ENCODE results near the gene GPLD1.

Gene GPLD1

DNA sequence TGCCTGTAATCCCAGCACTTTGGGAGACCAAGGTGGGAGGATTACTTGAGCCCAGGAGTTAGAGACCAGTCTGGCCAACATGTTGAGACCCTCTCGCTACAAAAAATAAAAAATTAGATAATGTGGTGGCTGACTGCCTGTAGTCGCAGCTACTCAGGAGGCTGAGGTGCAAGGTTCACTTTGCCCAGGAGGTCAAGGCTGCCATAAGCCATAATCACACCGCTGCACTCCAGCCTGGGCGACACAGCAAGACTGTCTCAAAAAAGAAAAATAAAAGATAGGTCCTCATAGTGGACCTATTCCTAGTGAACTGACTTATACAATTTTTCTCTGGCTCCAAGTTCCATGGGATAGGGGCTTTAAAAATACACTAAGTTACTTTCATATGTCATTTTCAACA, 44.8 kb downstream of the GPLD1 start:
- FAIRE-seq = no peak
- TF ChIP-seq, protein P1, sequence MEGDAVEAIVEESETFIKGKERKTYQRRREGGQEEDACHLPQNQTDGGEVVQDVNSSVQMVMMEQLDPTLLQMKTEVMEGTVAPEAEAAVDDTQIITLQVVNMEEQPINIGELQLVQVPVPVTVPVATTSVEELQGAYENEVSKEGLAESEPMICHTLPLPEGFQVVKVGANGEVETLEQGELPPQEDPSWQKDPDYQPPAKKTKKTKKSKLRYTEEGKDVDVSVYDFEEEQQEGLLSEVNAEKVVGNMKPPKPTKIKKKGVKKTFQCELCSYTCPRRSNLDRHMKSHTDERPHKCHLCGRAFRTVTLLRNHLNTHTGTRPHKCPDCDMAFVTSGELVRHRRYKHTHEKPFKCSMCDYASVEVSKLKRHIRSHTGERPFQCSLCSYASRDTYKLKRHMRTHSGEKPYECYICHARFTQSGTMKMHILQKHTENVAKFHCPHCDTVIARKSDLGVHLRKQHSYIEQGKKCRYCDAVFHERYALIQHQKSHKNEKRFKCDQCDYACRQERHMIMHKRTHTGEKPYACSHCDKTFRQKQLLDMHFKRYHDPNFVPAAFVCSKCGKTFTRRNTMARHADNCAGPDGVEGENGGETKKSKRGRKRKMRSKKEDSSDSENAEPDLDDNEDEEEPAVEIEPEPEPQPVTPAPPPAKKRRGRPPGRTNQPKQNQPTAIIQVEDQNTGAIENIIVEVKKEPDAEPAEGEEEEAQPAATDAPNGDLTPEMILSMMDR (IDR thresholded peaks at IDR 0.05; ENCODE audit: insufficient read depth, missing control alignments) = no peak
- no peak for DNase-seq (ENCODE audit: insufficient read length, low spot score)

DNA sequence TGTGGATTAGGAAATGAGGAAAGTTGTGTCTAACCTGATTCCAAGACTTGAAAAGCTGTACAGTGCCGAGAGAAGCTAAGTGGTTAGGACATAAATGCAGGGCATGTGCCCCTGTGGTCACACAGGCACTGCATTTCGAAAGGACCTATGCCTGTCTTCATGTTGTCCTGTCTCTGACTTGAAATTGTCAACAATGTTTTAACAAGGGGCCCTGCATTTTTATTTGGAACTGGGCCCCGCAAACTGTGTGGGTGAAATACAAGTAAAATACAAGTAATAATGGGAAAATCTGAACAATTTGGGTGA, 47.8 kb downstream of the GPLD1 start:
- DNase-seq (ENCODE audit: insufficient read length, low spot score) = no peak
- no peak for FAIRE-seq

DNA sequence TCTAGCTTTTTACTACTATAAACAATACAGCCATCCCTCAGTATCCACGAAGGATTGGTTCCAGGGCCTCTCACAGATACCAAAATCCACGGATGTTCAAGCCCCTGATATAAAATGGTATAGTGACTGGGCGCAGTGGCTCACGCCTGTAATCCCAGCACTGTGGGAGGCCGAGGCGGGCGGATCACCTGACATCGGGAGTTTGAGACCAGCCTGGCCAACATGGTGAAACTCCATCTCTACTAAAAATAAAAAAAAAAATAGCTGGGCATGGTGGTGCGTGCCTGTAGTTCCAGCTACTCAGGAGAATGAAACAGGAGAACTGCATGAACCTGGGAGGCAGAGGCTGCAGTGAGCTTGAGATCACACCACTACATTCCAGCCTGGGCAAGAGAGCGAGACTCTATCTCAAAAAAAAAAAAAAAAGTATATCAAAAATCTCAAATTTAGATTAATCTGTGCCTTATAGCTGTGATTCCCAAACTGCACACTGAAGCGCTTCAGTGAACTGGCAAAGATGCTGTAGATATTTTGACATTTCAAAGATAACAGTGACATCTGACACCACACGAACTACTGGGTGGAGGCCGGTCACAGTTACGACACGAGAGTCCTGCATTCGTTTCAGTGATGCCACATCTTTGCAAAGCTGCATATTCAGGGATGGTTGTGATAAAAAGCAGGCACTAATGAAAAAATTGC, 48.3 kb downstream of the GPLD1 start:
- TF ChIP-seq, protein P1 (IDR thresholded peaks at IDR 0.05; ENCODE audit: insufficient read depth, missing control alignments) = no peak
- FAIRE-seq = no peak
- DNase-seq (ENCODE audit: insufficient read length, low spot score) = no peak

More for the DNA sequence above, 47.8 kb downstream of the GPLD1 start:
- TF ChIP-seq, protein P1 (IDR thresholded peaks at IDR 0.05; ENCODE audit: insufficient read depth, missing control alignments) = no peak

DNA sequence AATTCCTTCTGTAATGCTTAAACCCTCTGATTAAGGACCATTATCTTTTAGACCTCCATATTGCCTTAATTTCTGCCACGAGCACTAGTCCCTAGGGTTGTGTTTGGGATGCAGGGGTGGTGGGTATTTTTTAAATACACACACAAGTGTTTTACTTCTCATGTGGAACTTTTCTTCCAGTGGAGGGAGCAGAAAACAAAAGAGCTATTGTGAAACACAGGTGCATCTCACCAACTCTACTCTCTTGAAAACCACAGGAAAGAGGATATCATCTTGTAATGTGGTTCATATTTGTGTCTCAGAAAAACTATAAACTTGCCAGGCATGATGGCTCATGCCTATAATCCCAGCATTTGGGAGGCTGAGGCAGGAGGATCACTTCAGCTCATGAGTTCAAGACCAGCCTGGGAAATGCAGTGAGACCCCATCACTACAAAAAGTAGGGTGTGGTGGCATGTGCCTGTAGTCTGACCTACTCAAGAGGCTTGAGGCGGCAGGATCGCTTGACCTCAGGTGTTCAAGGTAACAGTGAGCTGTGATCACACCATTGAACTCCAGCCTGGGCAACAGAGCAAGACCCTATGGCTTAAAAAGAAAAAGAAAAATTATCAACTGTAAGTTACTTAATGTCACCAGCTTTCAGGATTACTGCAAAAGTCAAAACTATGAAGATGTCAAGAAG, 49.4 kb downstream of the GPLD1 start:
- DNase-seq (ENCODE audit: insufficient read length, low spot score) = no peak
- no peak for FAIRE-seq
- TF ChIP-seq, protein P1 (IDR thresholded peaks at IDR 0.05; ENCODE audit: insufficient read depth, missing control alignments) = no peak

DNA sequence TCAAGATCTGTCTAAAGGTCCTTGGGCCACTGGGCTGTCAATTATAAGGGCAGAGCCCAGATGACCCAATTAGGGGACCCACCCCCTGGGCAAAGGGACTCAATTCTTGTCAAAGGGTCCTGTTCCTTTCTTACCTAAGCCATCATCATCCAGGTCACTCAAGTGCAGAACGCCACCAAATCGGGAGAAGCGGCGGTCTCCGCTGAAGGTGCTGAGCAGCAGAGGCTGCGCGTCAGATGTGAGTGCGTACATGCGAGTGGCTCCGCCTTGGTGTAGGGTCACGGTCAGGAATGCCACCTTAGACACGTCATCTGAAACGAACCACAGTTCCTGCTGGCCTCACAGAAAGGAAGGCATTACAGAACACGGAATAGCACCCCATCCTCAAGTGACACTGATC, 52.4 kb downstream of the GPLD1 start:
- TF ChIP-seq, protein P1 (IDR thresholded peaks at IDR 0.05; ENCODE audit: insufficient read depth, missing control alignments) = no peak
- no peak for FAIRE-seq
- no peak for DNase-seq (ENCODE audit: insufficient read length, low spot score)

DNA sequence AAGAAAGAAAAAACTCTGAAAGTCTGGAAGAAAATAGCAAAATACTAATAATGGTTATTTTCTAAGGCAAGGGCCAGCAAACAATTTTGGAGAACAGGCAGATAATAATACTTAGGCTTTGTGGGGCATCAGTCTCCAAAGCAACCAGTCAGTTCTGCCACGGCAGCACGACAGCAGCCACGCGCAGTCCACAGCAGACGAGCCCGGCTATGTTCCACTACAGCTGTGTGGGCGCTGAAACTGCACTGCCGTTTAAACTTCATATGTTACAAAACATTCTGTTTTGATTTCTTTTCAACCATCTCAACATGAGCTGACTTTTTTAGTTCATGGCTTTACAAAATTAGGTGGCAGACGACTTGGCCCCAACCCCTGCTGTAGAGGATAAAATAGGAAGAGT, 56.8 kb downstream of the GPLD1 start:
- no peak for DNase-seq (ENCODE audit: insufficient read length, low spot score)
- TF ChIP-seq, protein P1 (IDR thresholded peaks at IDR 0.05; ENCODE audit: insufficient read depth, missing control alignments) = no peak
- FAIRE-seq = no peak

DNA sequence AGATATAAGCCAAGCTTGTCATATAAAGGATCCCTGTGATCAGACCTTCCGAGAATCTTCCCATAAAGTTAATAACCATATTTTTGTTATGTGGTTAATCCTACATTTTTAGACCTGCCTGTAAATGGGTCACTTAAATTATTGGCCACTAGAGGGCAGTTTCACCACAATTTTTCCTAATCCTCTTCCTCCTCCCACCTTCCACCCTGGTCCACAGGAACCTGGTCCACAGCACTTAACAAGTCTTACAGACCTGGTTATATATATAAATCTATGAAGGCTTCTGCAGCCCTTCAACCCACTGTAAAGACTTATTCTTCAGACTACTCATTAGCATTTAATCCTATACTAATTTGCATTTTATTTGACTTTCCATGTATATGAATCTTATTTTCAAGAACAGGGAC, 58.3 kb downstream of the GPLD1 start:
- FAIRE-seq = no peak
- DNase-seq (ENCODE audit: insufficient read length, low spot score) = peak; percentile 37
- TF ChIP-seq, protein P1 (IDR thresholded peaks at IDR 0.05; ENCODE audit: insufficient read depth, missing control alignments) = peak; percentile 68
